HG03175 (cell line): Measurements from ENCODE around the gene UNC5A.

Source experiments
- ATAC-seq: cut with Tn5 transposase; IDR thresholded peaks from one replicate; pipeline ENCODE4 v1.9.1; 2021; ENCODE audit warnings: mild to moderate bottlenecking, moderate library complexity; ENCODE audit not compliant: unreplicated experiment

UNC5A gene

DNA sequence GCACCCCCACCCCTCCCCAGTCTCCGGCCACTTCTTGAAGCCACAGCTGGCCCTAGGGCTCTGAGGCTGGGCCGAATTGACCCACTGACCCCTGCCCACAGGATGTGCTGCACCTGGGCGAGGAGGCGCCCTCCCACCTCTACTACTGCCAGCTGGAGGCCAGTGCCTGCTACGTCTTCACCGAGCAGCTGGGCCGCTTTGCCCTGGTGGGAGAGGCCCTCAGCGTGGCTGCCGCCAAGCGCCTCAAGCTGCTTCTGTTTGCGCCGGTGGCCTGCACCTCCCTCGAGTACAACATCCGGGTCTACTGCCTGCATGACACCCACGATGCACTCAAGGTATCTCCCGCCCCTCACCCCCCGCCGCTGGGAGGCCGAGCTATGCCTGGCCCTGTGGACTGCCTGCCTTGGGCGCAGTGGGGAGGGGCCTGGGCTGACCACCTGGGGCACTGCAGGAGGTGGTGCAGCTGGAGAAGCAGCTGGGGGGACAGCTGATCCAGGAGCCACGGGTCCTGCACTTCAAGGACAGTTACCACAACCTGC, 67.5 kb downstream of the UNC5A start:
- ATAC-seq = no peak

DNA sequence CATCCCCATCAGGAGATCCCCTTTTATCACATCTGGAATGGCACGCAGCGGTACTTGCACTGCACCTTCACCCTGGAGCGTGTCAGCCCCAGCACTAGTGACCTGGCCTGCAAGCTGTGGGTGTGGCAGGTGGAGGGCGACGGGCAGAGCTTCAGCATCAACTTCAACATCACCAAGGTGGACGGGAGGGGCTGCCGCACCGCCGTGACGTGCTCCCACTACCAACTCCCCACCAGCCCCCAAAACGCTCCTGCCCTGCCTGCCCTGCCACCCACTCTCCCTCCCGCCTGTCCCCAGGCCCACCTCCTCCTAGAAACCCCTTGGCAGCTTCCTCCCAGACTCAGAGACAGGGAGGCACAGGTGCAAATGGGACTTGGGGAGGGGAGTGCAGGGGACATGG, 68.1 kb downstream of the UNC5A start:
- ATAC-seq = no peak

DNA sequence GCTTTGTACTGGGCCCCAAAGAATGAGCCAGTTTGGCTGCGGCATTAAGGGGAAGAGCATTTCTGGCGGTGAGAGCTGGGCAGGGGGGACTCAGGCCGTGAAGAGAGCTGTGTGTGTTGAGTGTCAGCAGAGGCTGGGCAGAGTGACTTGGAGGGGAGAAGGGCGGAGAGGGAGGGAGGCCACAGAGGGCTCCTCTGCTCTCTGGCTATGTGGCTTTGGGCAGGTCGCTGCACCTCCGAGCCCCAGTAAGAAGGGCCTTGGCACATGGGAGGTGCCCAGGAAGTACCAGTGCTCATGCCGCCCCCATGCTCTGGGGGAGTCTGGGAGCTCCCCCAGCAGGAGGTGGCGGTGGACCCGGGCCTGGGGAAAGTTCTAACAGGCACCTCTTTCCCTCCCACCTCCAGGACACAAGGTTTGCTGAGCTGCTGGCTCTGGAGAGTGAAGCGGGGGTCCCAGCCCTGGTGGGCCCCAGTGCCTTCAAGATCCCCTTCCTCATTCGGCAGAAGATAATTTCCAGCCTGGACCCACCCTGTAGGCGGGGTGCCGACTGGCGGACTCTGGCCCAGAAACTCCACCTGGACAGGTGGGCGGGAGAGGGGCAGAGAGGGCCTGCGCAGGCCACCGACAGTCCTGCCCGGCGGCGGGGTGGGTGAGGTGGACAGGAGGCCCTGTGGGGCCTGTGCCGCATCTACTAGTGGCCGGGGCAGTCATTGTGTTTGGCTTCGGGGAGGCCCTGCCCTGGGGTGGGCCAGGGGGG, 68.7 kb downstream of the UNC5A start:
- ATAC-seq = no peak

DNA sequence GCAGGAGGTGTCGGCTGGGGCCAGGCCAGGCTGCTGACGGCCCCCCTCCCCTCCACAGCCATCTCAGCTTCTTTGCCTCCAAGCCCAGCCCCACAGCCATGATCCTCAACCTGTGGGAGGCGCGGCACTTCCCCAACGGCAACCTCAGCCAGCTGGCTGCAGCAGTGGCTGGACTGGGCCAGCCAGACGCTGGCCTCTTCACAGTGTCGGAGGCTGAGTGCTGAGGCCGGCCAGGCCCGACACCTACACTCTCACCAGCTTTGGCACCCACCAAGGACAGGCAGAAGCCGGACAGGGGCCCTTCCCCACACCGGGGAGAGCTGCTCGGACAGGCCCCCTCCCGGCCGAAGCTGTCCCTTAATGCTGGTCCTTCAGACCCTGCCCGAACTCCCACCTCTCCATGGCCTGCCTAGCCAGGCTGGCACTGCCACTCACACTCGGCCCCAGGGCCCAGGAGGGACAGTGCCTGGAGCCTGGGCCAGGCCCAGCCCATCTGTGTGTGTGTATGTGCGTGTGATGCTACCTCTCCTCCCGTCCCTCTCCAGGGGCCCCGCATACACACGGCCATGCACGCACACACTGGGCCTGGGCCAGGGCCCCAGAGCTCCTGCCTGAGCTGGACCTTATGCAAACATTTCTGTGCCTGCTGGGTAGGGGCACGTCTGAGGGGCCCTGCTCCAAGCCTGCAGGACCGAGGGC, 69.5 kb downstream of the UNC5A start:
- ATAC-seq = no peak

DNA sequence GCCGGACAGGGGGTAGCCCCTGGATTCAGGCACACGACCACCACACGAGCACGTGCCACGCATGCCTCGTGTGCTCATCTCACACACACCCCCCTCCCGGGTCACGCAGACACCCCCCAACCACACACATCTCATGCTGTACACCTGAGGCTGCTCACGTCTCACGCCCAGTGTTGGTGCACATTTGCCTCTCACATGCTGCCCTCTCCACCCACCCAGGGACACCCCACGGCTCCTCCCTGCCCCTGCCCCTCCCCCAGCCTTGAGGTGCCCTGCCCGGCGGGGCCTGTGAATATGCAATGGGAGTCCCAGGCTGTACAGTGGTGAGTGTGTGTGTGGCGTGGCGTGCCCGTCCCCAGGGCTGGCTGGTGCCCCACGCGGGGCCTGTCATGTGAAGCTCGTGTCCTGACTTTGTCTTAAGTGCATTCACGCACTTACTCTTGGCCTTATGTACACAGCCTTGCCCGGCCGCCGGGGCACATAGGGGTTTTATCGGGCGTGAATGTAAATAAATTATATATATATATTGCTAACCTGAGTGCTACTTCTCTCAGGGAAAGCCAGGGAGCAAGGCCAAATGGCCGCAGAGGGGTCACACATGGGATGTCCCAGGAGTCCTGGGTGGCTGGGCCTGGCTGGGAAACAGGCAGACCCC, 70.1 kb downstream of the UNC5A start:
- no peak for ATAC-seq

DNA sequence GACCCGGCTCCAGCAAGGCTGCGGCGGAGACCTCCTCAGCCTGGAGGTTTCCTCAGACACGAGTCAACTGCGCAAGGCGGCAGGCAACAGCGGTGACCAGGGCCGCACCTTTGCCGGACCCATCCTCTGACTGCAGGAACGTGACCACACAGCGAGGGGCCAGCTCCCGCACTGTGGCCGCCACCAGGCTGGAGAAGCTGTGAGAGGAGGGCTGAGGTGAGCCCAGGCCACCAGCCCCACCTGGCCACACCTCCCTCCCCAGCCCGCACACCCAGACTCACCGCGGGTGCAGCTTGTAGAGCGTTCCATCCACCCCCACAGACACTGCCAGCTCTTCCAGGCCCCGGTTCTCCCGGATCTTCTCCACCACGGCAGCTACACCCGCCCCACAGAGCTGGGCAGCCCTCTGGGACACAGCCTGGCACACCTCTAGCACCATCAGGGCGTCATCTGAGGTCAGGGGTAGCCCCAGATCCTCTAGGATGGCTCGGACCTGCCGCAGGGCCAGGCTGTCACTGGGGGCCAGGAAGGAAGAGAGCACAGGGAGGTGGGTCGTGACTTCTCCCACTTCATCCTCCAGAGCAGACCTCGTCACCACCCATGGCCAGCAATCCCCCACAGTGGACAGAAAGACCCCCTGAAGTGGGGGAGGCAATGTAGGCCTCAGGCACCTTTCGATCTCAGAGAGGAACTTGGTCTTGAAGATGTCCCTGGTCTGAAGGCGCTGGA, 70.8 kb downstream of the UNC5A start:
- ATAC-seq = no peak

DNA sequence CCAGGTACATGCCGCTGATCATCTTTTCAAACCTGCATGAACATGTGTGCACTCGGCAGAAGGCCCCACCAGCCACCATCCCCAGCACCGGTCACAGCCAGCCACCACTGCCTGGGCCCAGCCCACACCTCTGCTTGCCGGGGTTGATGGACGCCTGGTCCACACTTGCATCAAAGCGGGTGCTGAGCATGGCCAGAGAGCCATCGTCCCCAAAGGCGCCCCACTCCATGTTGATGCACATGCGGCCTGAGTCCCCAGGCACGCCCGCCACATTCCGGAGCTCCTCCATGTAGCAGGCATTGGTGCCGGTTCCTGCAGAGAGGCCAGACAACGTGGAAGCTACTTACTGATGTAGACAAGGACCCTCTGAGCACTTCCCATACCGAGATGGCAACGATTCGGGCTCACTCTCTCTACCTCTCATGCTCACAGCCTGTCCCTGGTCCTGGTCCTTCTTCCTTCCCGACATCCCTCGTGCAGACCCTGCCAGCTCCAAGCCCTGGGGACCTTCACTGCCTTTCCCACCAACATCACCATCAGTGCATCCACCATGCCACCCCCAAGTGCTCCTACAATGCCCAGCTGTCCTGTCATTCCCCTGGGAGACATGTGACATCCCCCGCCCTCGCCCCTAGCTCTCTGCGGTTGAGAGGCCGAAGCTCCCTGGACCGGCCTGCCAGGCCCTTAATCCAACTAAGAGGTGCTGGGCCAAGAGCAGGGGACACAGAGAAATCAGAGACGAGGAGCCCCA, 71.6 kb downstream of the UNC5A start:
- ATAC-seq = no peak

DNA sequence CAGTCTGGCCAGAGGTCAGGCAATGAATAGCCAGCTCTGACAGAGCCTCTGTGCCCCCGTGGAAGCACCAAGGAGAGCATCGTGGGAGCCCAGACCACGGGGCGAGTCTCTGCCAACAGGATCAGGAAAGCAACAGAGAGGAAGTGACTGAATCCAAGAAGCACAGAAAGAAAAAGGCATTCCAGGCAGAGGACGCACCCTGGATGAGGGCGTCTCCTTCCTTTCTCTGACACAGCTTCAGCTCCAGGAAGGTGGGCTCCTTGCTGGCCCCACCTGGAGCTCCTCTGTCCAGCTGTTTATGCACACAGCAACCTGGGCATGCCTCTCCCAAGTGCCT, 72.2 kb downstream of the UNC5A start:
- ATAC-seq = no peak

DNA sequence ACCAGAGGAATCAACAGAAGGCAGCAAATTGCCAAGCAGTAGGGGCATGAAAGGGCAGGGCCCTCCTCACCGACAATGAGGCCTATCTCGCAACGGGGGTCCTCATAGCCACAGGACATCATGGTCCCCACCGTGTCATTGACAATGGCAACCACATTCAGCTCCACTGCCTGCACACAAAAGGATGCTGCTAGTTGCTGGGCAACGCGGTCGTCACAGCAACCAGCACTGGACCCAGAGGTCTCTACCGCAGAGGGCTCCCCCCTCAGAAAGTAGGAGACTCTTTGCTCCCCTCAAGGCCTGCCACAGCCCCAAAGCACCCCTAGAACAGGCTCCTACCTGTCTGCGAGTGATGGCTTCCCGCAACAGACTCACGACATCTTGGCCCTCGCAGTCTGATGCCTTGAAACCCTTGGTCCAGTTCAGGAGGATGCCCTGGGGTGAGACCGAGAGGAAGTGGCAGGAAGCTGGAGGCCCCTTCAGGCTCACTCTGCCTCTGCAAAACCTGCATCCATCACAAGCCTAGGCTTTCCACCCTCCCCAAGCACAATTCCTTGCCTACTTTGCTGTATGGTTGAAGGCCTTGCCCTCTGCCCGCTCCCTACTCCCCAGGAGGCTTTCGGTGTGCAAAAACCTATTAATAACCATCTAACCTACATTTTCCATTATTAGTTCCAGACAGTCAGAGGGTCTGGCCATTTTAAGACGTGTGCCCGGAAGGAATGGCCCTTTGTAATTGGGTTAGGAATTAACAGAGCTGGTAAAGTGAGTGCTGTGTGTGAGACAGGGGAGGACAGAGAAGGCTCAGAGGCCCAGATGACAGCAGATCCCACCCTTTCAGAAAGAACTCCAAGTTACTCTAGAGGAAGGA, 73.6 kb downstream of the UNC5A start:
- ATAC-seq = no peak

DNA sequence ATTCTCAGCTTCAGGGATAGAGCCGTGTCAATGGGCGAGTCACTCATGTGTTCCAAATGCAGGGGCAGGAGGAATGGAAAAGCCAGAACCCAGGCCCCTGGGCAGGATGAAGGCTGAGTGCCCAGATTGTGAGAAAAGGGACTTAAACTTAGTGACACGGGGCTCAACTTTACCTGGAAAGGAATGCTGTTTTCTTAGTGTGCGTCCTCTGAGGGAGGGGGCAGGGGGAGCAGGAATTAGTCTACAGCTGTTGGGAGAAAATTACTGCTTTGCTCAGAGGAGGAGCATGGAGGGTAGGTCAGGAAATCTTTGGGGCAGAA, 74.2 kb downstream of the UNC5A start:
- no peak for ATAC-seq

DNA sequence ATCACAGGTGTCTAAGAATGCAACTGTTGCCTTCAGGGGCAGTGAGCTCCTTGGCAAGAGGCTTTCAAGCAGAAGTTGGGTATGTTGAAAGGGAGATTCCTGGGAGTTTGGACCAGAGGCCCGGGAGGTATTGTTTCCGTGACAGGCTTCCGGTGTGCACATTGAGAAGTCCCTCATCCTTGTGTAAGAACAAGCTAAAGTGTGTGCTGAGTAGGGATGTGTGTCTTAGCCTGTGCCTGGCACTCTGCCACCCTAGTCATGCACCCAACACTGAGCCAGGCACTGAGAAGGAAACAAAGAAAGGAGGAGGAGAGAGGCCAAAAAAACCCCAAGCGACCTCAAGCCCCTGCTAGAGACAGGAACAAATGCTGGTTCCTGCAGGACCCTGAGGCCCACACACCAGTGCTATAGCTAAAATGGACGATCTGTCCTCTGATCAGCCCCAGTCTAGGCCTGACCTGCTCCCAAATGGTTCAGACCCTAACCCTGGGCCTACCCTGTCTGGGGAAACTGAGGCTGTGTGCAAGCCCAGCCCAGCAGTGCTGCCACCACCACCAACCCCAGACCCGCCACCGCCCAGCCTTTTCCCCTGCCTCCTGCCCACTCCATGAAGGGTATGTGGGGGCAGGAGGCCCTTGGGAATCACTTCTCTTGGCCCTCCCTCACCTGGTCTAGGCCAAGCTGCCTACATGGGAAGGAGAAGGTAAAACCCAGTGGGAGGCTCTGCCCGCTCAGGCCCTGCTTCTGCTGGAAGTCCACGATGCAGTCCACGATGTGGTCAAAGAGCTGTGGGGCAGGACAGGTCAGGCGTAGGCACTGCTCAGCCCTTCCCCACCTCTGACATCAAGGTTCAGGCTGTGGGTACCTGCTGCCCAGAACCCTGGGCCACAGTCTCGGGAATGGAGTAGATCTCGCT, 76.2 kb downstream of the UNC5A start:
- ATAC-seq = no peak

DNA sequence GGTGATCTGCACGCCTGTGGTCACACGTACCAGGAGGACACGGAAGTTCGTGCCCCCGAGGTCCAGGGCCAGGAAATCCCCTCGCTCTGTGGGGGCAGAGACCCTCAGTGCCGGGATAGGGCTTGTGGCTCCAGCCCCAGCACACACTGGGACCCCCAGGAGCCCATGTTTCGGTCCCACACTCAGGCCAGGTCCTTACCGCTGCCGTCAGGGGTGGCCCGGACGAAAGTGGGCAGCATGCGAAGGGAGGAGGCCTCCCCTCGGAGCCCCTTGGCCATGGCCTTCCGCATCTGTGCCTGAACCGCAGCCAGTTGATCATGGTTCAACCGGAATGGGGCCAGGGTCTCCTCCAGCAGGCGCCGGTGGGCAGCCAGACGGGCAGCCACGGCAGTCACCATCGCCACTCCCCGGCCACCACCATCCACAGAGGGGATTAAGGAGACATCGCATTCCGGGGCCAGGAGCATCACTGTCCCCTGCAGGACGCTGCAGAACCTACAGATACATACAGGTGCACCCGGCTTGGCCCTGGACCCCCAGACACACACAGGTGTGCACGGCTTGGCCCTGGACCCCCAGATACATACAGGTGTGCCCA, 77.0 kb downstream of the UNC5A start:
- no peak for ATAC-seq

DNA sequence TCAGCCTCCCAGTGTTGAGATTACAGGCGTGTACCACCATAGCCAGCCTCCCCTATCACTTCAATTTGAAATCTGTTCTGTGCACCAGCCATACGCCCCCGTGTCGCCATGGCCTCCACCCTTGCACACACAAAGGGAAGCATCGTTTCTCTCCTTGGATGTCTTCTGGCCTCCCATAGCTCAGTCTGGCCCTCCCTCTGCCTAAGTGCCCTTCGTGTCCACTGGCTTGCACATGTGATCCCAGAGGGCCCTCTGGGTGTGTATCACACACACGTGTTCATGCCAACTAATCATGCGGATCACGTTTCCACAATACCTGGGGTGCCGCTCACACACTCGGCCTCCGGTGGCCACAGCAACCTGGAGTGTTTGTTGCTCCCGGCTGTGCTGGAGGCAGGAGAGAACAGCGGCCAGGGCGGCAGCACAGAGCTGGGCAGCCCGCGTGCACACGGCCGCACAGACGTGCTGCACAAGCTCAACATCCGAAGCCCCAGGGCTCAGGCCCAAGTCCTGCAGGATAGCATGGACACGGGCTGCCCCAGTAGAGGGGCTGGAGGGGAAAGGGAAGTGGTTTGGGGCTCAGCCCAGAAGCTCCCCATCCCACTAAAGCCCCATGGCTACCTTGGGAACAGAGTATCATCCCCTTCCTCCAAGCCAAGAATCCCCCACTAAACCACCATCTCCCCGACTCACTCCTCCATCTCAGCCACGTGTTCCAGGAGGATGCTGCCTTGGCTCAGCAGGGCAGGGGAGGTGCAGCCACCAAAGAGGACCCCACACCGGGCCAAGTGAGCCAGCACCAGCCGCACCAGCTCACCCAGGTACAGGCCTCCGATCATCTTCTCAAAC, 77.9 kb downstream of the UNC5A start:
- ATAC-seq = no peak

DNA sequence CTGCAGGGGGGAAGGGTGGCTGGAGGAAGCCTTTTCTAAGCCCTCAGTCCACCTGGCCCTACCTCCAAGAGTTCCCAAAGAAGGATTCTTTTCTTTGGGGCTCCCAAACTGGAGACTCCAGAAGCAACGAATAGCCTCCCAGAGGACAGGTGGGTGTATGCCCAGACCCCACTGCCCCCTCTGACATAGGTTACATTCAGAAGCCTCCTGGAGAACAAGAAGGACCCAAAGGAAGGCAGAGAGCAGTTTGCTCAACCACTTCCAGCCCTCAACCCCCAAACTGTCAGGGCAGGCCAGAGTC, 78.5 kb downstream of the UNC5A start:
- no peak for ATAC-seq

DNA sequence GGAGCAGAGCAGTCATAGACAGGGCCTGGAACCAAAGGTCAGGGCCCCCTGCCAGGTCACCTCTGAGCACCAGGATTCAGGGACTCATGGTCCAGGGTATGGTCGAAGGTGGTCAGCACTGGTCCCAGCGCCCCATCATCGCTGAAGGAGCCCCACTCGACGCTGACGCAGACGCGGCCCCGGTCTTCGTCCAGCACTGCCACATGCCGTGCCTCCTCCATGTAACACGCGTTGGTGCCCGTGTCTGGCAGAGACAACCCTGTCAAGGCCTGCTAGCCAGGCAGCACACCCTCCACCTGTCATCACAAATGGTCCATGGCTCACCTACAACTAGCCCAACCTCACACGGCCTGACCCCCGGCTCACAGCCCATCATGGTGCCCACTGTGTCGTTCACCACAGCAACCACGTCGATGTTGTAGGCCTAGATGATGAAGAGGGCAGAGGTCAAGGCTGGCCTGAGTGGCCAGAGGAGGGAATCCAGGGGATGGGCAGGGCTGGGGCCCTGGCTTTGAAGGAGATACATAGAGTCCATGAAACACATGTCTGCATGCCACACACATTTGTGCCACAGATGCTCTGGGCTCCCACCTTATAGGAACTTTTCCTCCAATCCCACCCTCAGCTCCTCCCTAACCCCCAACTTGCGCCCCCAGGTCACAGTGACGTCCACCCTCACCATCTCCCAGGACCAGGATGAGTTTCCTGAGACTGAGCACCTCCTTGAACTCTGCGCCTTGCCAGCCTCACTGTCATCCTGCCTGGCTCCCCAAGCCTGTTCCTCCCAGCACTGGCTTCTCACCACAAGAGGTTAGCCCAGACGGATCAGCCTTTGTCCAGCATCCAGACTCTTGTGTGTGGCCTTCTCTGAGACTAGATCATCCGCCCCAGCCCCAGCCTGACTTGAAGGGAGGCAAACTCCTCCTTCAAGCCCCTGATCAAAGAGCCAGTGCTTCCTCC, 79.2 kb downstream of the UNC5A start:
- no peak for ATAC-seq
